MCF 10A (cell line): ENCODE measurements around the gene SERPINA4. TPM values are rescaled to one million over a fixed set of nuclear protein-coding genes. Genes with fewer than 3 reads are reported as not detected.

Experiments used
- BruUV-seq: library from RNA; stranded (reverse); fragments of 400-500 nt; replicated peaks from 2 replicates; lab custom pipeline; 2021; lab: Mats Ljungman, UMichigan
- CTCF ChIA-PET: fragments of 300-600 bp; sonication (Branson Sonifier 250); formaldehyde crosslinking; extraction: SDS; loops from one replicate; lab custom pipeline; 2021; ENCODE audit warnings: antibody characterized with exemption, inconsistent platforms; lab: Yijun Ruan, JAX
- POLR2A ChIA-PET: fragments of 300-600, 350-650 bp; sonication (Branson Sonifier 250); formaldehyde crosslinking; extraction: SDS; loops from one replicate; lab custom pipeline; 2020; ENCODE audit warnings: antibody characterized with exemption, inconsistent platforms; lab: Yijun Ruan, JAX
- DNase-seq: peaks from one replicate; pipeline ENCODE4 v3.0.0-alpha.2; 2018; ENCODE audit not compliant: unreplicated experiment
- H3K27ac Mint-ChIP-seq: one replicate; pipeline ENCODE4 v1.8.0; 2022; ENCODE audit warnings: mild to moderate bottlenecking, low read depth, mixed read lengths; ENCODE audit not compliant: unreplicated experiment
- H3K27me3 Mint-ChIP-seq: one replicate; pipeline ENCODE4 v1.8.0; 2022; ENCODE audit warnings: mixed read lengths; ENCODE audit not compliant: insufficient read depth, unreplicated experiment
- H3K36me3 Mint-ChIP-seq: one replicate; pipeline ENCODE4 v1.8.0; 2022; ENCODE audit warnings: mild to moderate bottlenecking, moderate library complexity, mixed read lengths; ENCODE audit not compliant: insufficient read depth, unreplicated experiment
- H3K4me1 Mint-ChIP-seq: one replicate; pipeline ENCODE4 v1.8.0; 2022; ENCODE audit warnings: mixed read lengths; ENCODE audit not compliant: insufficient read depth, unreplicated experiment
- H3K4me3 Mint-ChIP-seq: one replicate; pipeline ENCODE4 v1.8.0; 2022; ENCODE audit warnings: mild to moderate bottlenecking, moderate library complexity, mixed read lengths; ENCODE audit not compliant: unreplicated experiment
- H3K9me3 Mint-ChIP-seq: one replicate; pipeline ENCODE4 v1.8.0; 2022; ENCODE audit warnings: mixed read lengths; ENCODE audit not compliant: unreplicated experiment
- intact Hi-C: fragments of 100-400 bp; cut with micrococcal nuclease; formaldehyde crosslinking; loops from 2 replicates; pipeline ENCODE4 v1.14.1; 2022
- total RNA-seq: library from RNA; stranded (reverse); gene quantifications from 2 replicates; pipeline ENCODE4 v1.2.3, GENCODE V29; 2022
- TF ChIP-seq, protein P1 (sequence below): fragments of 200-600 bp; IDR thresholded peaks from one replicate; pipeline ENCODE4 v1.8.0; 2022; ENCODE audit warnings: antibody characterized with exemption, mild to moderate bottlenecking; ENCODE audit not compliant: unreplicated experiment

Gene SERPINA4
- total RNA-seq, 1 experiment from 2014 or later = not detected

DNA sequence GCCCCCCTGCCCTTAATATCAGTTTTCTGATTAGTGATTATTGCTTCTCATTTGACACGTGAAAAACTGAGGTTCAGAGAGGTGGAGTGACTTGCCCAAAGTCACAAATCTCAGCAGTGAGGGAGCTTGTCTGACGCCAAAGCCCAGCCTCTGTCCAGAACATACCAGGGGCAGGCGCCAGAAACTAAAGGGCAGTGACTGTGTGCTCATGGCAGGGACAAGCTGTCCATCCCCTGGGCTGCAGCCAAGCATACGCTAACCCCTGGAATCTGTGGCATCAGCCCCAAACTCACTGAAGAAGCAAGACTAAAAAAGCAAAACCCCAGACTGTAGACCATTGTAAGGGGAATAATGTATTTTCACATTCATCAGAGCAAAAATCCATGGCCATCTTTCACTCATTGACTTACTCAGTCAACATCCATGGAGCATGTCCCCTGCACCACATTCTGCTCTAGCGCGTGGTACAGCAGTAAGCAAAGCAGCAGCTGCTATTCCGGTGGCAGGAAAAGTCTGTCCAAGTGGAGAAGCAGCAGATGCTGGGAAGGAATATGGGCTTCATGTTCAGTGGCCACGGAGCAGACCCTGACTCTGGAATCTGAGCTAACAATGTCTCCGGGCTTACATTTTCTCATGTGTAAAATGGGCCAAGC is 1.5 kb upstream of the SERPINA4 start:
- Mint-ChIP-seq H3K4me1 (no peaks in the 10 kb centered on the region), H3K9me3 (peaks cover 13% of the 10 kb centered on the region), H3K27me3 (no peaks in the 10 kb centered on the region), H3K36me3 (no peaks in the 10 kb centered on the region), H3K27ac (no peak overlapping the region), H3K4me3 (no peak overlapping the region)
- no peak for DNase-seq
- intact Hi-C loops = no loop called here
- CTCF ChIA-PET = interaction anchor here (0.6 to 1.3 kb wide), 2 partner anchors 11 to 426 kb away, joined by 3 to 6 read pairs; no protein-coding TSS in a partner anchor
- TF ChIP-seq, protein P1, sequence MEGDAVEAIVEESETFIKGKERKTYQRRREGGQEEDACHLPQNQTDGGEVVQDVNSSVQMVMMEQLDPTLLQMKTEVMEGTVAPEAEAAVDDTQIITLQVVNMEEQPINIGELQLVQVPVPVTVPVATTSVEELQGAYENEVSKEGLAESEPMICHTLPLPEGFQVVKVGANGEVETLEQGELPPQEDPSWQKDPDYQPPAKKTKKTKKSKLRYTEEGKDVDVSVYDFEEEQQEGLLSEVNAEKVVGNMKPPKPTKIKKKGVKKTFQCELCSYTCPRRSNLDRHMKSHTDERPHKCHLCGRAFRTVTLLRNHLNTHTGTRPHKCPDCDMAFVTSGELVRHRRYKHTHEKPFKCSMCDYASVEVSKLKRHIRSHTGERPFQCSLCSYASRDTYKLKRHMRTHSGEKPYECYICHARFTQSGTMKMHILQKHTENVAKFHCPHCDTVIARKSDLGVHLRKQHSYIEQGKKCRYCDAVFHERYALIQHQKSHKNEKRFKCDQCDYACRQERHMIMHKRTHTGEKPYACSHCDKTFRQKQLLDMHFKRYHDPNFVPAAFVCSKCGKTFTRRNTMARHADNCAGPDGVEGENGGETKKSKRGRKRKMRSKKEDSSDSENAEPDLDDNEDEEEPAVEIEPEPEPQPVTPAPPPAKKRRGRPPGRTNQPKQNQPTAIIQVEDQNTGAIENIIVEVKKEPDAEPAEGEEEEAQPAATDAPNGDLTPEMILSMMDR = no peak
- BruUV-seq = no TSS peak
- POLR2A ChIA-PET = no interaction called here

DNA sequence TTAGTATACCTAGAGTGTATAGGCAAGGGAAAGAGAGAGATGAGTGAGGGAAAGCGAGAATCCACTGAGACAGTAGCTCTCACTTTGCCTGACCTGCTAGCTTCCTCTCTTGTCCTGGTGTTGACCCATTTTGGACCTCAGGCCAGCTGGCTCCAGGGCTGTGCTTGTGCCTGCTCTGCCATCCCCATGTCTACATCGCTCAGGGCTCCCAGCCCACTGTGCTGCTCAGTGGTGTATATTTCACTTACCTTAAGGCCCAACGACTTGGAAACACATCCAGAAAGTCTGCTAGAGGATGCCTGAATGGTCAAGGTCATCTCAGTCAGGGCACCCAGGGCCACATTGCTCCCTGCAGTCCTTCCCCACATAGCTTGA is 964 bp upstream of the SERPINA4 start:
- intact Hi-C loops = no loop called here
- H3K27ac Mint-ChIP-seq = no peak overlapping the region
- no peaks in the 10 kb centered on the region for H3K4me1 Mint-ChIP-seq
- ChIA-PET POLR2A (no interaction called here), CTCF (interaction anchor here (1.3 kb wide), 1 partner anchor 11 kb away, joined by 6 read pairs; no protein-coding TSS in a partner anchor)
- no peaks in the 10 kb centered on the region for H3K36me3 Mint-ChIP-seq
- H3K27me3 Mint-ChIP-seq = no peaks in the 10 kb centered on the region
- no peak overlapping the region for H3K4me3 Mint-ChIP-seq
- no peak for DNase-seq
- peaks cover 8% of the 10 kb centered on the region for H3K9me3 Mint-ChIP-seq
- no TSS peak for BruUV-seq
- TF ChIP-seq, protein P1 = no peak

DNA sequence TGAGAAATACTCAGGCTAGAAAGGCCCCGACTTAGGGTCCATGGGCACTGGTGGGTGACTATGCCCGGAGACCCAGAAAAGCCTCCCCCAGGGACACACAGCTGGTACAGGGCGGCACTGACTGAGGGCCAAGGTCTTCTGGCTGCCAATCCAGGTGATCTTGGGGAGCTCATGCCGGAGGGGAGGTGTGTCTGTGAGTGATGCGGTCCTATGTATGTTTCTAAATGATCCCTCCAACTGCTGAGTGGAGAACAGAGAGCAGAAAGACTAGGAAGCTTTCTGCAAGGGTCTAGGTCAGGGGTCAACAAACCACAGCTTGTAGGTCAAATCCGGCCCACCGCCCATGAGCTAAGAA is 391 bp downstream of the SERPINA4 start:
- Mint-ChIP-seq H3K9me3 (no peaks in the 10 kb centered on the region), H3K4me3 (no peak overlapping the region), H3K36me3 (no peaks in the 10 kb centered on the region), H3K4me1 (no peaks in the 10 kb centered on the region), H3K27ac (no peak overlapping the region), H3K27me3 (no peaks in the 10 kb centered on the region)
- ChIA-PET POLR2A (interaction anchor here (0.8 kb wide), 1 partner anchor 22 kb away, joined by 3 read pairs; no protein-coding TSS in a partner anchor), CTCF (interaction anchor here (0.9 to 4.8 kb wide), 5 partner anchors 9 to 430 kb away, joined by 3 to 32 read pairs (median 5); no protein-coding TSS in a partner anchor)
- intact Hi-C loops = no loop called here
- TF ChIP-seq, protein P1 = no peak
- BruUV-seq = no TSS peak
- no peak for DNase-seq

DNA sequence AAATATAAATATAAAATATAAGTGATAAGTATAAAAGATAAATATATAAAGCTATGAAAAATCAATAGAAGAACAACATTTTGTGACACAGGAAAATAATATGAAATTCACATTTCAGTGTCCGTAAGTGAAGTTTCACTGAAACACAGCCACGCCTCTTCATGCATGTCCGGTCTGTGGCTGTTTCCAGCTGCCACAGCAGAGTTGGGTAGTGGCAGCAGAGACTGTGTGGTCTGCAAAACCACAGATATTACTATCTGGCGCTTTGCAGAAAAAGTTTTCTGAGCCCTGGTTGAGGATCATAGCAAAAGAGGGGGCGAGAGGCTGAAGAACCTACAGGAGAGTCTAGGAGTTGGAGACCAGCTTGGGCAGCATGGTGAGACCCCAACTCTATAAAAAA is 780 bp downstream of the SERPINA4 start:
- intact Hi-C loops = no loop called here
- POLR2A ChIA-PET = interaction anchor here (0.8 kb wide), 1 partner anchor 22 kb away, joined by 3 read pairs; no protein-coding TSS in a partner anchor
- Mint-ChIP-seq H3K27ac (no peak overlapping the region), H3K36me3 (no peaks in the 10 kb centered on the region), H3K27me3 (no peaks in the 10 kb centered on the region), H3K9me3 (no peaks in the 10 kb centered on the region), H3K4me1 (no peaks in the 10 kb centered on the region), H3K4me3 (no peak overlapping the region)
- DNase-seq = no peak
- TF ChIP-seq, protein P1 = no peak
- BruUV-seq = no TSS peak
- CTCF ChIA-PET = interaction anchor here (0.7 to 4.8 kb wide), 6 partner anchors 9 to 430 kb away, joined by 3 to 32 read pairs (median 4); no protein-coding TSS in a partner anchor
